Gastrocnemius medialis (tissue), 4 donors: ENCODE results near the gene ADD1.

Experiments used
- CTCF ChIP-seq, 5 experiments: fragments of 450-650 bp in 3 of 5; fragments of 200-600 bp in 2 of 5; sonication (generic) in 2 of 5; IDR thresholded peaks in 4 of 5; conservative IDR thresholded peaks in 1 of 5; 1 replicate in 4 of 5; 2 replicates in 1 of 5; pipeline ENCODE4 v1.5.1; 2016 to 2019; ENCODE audit warnings: antibody characterized with exemption in 5 of 5, mild to moderate bottlenecking in 3 of 5, moderate library complexity in 3 of 5
- POLR2A ChIP-seq, 2 donors: fragments of 450-650 bp; IDR thresholded peaks; one replicate each; pipeline ENCODE4 v1.6.1; 2017; ENCODE audit warnings: antibody characterized with exemption in 2 of 2, mild to moderate bottlenecking in 2 of 2, moderate library complexity in 2 of 2

GRCh38 chr4:2835978-2836377 lies 7.7 kb upstream of the ADD1 start:
- no peak for TF ChIP-seq CTCF (IDR thresholded peaks at IDR 0.05 in 4 of 5, conservative IDR thresholded peaks at IDR 0.05 in 1 of 5)
- no peak for TF ChIP-seq POLR2A (IDR thresholded peaks at IDR 0.05)
